ENCODE data around the gene SPSB3.

Gene SPSB3

DNA sequence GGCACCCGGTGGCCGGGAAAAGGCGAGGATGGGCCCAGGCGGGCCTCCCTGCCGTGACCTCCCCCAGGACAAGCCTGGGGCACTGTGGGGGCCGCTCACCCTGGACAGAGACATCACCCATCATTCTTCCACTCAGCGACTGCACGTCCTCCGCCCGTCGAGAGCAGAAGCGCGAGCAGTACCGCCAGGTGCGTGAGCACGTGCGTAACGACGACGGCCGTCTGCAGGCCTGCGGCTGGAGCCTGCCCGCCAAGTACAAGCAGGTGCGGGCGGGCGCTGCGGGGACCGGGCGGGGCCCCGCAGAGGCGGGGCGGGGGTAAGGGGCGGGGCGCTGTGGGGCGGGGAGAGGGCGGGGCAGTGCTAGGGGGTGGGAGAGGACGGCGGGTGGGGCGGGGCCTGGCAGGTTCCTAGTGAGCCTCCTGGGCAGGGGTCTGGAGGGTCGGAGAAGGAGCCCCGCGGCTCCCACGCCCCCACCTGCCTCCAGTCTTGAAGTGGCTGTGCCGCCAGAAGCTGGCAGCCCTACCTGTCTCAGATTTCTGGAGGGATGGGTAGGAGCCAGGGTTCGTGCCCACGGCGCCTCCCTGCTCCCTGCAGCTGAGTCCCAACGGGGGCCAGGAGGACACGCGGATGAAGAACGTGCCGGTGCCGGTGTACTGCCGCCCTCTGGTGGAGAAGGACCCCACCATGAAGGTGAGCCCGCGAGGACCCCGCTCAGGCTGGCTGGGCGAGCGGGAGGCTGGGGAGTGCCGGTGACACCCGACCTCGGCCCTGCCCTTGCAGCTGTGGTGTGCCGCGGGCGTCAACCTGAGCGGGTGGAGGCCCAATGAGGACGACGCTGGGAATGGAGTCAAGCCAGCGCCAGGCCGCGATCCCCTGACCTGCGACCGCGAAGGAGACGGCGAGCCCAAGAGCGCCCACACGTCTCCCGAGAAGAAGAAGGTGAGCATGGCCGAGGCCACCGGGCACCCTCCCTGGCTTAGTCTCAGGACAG is 18.6 kb downstream of the SPSB3 start:
- Histone ChIP-seq H3K36me3 (peaks cover 98% of the 10 kb centered on the region), H3K27ac (no peak overlapping the region), H3K27me3 (no peaks in the 10 kb centered on the region), H3K4me3 (ENCODE audit: low read depth in 1 of 2, low read length in 1 of 2) (no peak overlapping the region), H3K9me3 (no peaks in the 10 kb centered on the region), H3K4me1 (ENCODE audit: control insufficient read depth in 1 of 2, insufficient read depth in 1 of 2, low read depth in 1 of 2, low read length in 1 of 2) (no peaks in the 10 kb centered on the region)
- TF ChIP-seq, protein P1, sequence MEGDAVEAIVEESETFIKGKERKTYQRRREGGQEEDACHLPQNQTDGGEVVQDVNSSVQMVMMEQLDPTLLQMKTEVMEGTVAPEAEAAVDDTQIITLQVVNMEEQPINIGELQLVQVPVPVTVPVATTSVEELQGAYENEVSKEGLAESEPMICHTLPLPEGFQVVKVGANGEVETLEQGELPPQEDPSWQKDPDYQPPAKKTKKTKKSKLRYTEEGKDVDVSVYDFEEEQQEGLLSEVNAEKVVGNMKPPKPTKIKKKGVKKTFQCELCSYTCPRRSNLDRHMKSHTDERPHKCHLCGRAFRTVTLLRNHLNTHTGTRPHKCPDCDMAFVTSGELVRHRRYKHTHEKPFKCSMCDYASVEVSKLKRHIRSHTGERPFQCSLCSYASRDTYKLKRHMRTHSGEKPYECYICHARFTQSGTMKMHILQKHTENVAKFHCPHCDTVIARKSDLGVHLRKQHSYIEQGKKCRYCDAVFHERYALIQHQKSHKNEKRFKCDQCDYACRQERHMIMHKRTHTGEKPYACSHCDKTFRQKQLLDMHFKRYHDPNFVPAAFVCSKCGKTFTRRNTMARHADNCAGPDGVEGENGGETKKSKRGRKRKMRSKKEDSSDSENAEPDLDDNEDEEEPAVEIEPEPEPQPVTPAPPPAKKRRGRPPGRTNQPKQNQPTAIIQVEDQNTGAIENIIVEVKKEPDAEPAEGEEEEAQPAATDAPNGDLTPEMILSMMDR (IDR thresholded peaks at IDR 0.05), result no peak

GRCh38 chr16:1762879-1763520 is 19.4 kb downstream of the SPSB3 start:
- H3K4me1 ChIP-seq (ENCODE audit: control insufficient read depth in 1 of 2, insufficient read depth in 1 of 2, low read depth in 1 of 2, low read length in 1 of 2), result no peaks in the 10 kb centered on the region
- no peaks in the 10 kb centered on the region for H3K27me3 ChIP-seq
- TF ChIP-seq, protein P1 (IDR thresholded peaks at IDR 0.05), result no peak
- no peak overlapping the region for H3K27ac ChIP-seq
- H3K4me3 ChIP-seq (ENCODE audit: low read depth in 1 of 2, low read length in 1 of 2), result no peak overlapping the region
- peaks cover 98% of the 10 kb centered on the region for H3K36me3 ChIP-seq
- no peaks in the 10 kb centered on the region for H3K9me3 ChIP-seq

- TF ChIP-seq, protein P1 (IDR thresholded peaks at IDR 0.05), result no peak
- peaks cover 98% of the 10 kb centered on the region for H3K36me3 ChIP-seq
- no peaks in the 10 kb centered on the region for H3K4me1 ChIP-seq (ENCODE audit: control insufficient read depth in 1 of 2, insufficient read depth in 1 of 2, low read depth in 1 of 2, low read length in 1 of 2)
- H3K27ac ChIP-seq, result no peak overlapping the region
- no peak overlapping the region for H3K4me3 ChIP-seq (ENCODE audit: low read depth in 1 of 2, low read length in 1 of 2)
- H3K9me3 ChIP-seq, result no peaks in the 10 kb centered on the region
- no peaks in the 10 kb centered on the region for H3K27me3 ChIP-seq
Observed at GRCh38 chr16:1762196-1762878, 20.0 kb downstream of the SPSB3 start.

DNA sequence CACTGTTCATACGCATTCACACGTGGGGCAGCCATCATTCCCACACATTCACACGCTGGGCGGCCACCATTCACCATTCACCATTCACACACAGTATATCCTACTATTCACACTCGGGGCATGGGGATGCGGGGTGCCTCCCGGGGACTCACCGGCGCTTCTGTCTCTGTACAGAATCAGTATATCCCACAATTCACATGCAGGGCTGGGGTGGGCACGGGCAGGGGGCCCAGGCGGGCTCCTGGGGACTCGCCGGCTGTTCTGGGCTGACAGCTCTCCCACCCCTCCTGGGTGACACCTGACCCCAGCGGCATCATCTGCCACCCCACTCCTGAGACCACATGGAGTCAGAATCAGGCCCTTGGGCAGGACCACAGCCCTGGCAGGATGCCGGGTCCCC is 20.6 kb downstream of the SPSB3 start:
- Histone ChIP-seq H3K27me3 (no peaks in the 10 kb centered on the region), H3K4me1 (ENCODE audit: control insufficient read depth in 1 of 2, insufficient read depth in 1 of 2, low read depth in 1 of 2, low read length in 1 of 2) (no peaks in the 10 kb centered on the region), H3K27ac (no peak overlapping the region), H3K36me3 (peaks cover 97% of the 10 kb centered on the region), H3K9me3 (no peaks in the 10 kb centered on the region), H3K4me3 (ENCODE audit: low read depth in 1 of 2, low read length in 1 of 2) (no peak overlapping the region)
- TF ChIP-seq, protein P1 (IDR thresholded peaks at IDR 0.05), result no peak

GRCh38 chr16:1760911-1761310 is 21.5 kb downstream of the SPSB3 start:
- no peaks in the 10 kb centered on the region for H3K27me3 ChIP-seq
- no peaks in the 10 kb centered on the region for H3K4me1 ChIP-seq (ENCODE audit: control insufficient read depth in 1 of 2, insufficient read depth in 1 of 2, low read depth in 1 of 2, low read length in 1 of 2)
- TF ChIP-seq, protein P1 (IDR thresholded peaks at IDR 0.05), result no peak
- no peak overlapping the region for H3K27ac ChIP-seq
- peaks cover 94% of the 10 kb centered on the region for H3K36me3 ChIP-seq
- H3K4me3 ChIP-seq (ENCODE audit: low read depth in 1 of 2, low read length in 1 of 2), result no peak overlapping the region
- H3K9me3 ChIP-seq, result no peaks in the 10 kb centered on the region

Measured in neutrophil (primary cell).